ENCODE data around the gene DAPK1. TPM values are rescaled to one million over a fixed set of nuclear protein-coding genes. Genes with fewer than 3 reads are reported as not detected.
A peak's percentile ranks its signal among the peaks of the same experiment; 100 is the strongest.

DAPK1 gene
- total RNA-seq, 4 donors from 2014 or later, result 5.4 to 13.4 (median 9.8) TPM

DNA sequence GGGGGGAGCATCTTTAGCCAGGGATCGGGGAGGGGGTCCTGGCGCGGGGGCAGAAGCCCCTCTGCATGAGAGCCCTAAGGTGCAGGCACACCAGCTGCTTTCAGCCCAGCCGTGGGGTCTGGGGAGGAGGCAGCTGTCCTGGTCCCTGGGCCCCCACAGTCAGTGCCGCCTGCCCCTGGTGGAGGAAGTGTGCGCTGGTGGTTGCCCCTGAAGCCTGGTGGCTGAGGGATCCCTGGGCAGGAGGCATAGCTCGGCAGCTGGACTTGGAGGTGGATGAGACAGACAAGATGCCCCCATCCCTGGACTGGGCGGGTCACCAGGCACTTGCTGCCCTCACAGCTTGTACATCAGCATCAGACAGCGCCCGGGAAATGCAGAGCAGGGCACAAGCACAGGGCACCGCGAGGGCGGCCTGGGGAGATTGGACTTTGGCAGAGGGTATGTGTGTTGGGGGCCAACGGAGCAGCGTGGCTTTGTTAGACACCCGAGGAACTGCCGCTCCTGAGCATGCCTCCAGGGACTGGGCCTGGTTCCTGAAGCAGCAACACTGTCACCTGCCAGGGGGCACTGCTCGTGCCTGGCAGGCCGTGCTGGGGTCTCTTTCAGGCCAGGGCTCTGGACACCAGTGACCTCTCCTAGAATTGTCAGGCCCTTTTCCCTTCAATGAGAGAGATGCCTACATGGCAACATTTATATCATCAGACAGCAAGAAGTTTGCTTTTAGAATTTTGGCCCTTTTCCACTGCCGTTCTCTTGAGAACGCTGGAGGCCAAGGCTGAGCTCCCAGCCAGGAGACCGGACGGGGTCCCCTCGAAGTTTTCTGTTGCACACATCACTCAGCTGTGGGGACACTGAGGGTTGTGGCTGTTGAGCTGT, 186.3 kb downstream of the DAPK1 start:
- Histone ChIP-seq H3K27me3 (no peaks in the 10 kb centered on the region), H3K4me3 (no peak overlapping the region), H3K36me3 (peaks cover 6% of the 10 kb centered on the region), H3K4me1 (peaks cover 8% of the 10 kb centered on the region), H3K9me3 (no peaks in the 10 kb centered on the region), H3K27ac (no peak overlapping the region)
- WGBS, result 60% methylated on average over 2 of the region's 24 CpGs
- TF ChIP-seq, protein P1, sequence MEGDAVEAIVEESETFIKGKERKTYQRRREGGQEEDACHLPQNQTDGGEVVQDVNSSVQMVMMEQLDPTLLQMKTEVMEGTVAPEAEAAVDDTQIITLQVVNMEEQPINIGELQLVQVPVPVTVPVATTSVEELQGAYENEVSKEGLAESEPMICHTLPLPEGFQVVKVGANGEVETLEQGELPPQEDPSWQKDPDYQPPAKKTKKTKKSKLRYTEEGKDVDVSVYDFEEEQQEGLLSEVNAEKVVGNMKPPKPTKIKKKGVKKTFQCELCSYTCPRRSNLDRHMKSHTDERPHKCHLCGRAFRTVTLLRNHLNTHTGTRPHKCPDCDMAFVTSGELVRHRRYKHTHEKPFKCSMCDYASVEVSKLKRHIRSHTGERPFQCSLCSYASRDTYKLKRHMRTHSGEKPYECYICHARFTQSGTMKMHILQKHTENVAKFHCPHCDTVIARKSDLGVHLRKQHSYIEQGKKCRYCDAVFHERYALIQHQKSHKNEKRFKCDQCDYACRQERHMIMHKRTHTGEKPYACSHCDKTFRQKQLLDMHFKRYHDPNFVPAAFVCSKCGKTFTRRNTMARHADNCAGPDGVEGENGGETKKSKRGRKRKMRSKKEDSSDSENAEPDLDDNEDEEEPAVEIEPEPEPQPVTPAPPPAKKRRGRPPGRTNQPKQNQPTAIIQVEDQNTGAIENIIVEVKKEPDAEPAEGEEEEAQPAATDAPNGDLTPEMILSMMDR (IDR thresholded peaks at IDR 0.05), result no peak
- peak in 1 of 2 donors; percentile 52 for DNase-seq (ENCODE audit: low spot score in 2 of 2)

DNA sequence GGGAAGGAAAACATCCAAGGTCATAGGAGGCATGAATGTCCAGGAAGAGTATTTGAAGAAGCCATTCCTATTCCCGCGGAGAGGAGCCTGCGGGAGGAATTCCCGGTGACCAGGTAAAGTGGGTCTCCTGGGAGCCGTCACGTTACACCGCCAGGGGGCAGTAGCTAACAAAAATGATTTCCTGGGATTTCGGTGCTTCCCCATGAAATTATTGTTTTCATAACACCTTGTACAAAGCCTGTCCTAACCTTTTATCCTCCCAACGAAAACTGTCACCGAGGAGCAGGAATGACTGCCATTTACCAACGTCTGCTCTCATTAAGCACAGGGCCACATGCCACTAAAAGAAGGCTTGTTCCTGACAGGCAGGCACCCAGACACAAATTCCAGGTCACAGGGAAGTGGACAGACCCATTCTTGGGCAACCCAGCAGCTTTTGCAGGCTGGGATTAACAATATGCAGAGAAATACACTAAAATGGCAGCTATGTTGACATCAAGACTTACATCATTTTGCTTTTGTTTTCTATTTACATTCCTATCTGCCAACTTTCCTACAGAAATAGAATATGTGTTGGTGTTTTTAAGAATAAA, 187.1 kb downstream of the DAPK1 start:
- H3K9me3 ChIP-seq, result no peaks in the 10 kb centered on the region
- 38% methylated on average over 11 of the region's 11 CpGs for WGBS
- no peaks in the 10 kb centered on the region for H3K27me3 ChIP-seq
- no peak for TF ChIP-seq POLR2A (IDR thresholded peaks at IDR 0.05)
- TF ChIP-seq POLR2AphosphoS5 (IDR thresholded peaks at IDR 0.05), result no peak
- TF ChIP-seq, protein P1 (IDR thresholded peaks at IDR 0.05), result peak; percentile 65 to 69
- no peak for TF ChIP-seq EP300 (IDR thresholded peaks at IDR 0.05)
- H3K27ac ChIP-seq, result no peak overlapping the region
- H3K4me3 ChIP-seq, result no peak overlapping the region
- DNase-seq (ENCODE audit: low spot score in 2 of 2), result peak in 1 of 2 donors; percentile 67
- peaks cover 6% of the 10 kb centered on the region for H3K36me3 ChIP-seq
- H3K4me1 ChIP-seq, result peaks cover 8% of the 10 kb centered on the region

DNA sequence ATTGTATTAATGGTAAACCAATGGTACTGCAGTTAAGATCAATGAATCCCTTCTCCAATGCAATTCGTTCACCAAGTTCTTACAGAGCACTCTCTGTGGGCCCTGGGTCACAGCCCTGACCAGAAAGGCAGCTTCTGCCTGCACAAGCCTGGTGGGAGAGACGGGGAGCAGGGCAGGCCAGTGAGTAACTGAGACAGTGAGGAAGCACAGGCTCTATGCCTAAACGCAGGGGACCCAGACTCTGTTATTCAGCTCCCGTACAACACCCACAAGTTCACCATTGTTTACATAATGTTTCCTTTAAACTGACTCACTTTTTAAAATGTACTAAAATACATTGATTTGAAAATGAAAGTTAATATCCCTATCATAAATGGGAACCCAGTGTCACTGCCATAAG, 187.8 kb downstream of the DAPK1 start:
- TF ChIP-seq, protein P1 (IDR thresholded peaks at IDR 0.05), result no peak
- TF ChIP-seq POLR2AphosphoS5 (IDR thresholded peaks at IDR 0.05) (no peak), POLR2A (IDR thresholded peaks at IDR 0.05) (no peak), EP300 (IDR thresholded peaks at IDR 0.05) (no peak)
- Histone ChIP-seq H3K27ac (no peak overlapping the region), H3K9me3 (no peaks in the 10 kb centered on the region), H3K27me3 (no peaks in the 10 kb centered on the region), H3K4me1 (peaks cover 8% of the 10 kb centered on the region), H3K4me3 (no peak overlapping the region), H3K36me3 (peaks cover 6% of the 10 kb centered on the region)
- 75% methylated on average over 4 of the region's 4 CpGs for WGBS
- DNase-seq (ENCODE audit: low spot score in 2 of 2), result no peak

DNA sequence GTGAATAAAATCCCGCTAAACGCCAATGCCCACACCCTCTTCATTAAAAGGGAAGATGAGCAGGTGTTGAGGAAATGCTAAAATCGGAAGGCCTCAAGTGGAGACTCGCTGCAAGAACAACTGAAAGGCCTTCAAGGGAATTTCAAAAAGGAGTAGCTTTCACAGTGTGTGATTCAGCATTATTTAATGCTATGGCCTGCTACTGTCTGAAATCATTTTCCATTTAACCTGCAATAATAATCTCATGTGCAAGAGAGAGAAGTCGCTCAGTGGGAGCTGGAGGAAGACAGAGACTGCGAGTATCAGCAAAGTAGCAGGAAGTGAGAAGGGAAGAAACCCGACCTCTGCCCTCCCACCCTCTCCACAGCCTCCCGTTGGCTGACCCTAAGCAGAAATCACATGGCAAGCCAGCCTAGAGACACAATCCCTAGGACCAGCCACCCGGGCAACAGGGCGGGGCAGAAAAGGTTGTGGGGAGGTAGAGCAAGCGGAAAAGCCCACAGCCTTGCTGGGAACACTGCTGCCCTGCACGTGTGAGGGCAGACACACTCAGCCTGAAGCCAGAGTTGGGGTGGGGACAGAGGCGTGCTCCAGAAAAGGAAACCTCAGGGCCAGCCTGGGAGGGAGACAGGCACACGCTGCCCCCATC, 188.3 kb downstream of the DAPK1 start:
- 66% methylated on average over 14 of the region's 14 CpGs for WGBS
- Histone ChIP-seq H3K4me3 (no peak overlapping the region), H3K27ac (peak overlapping the region; percentile 47), H3K9me3 (no peaks in the 10 kb centered on the region), H3K27me3 (no peaks in the 10 kb centered on the region), H3K4me1 (peaks cover 8% of the 10 kb centered on the region), H3K36me3 (peaks cover 6% of the 10 kb centered on the region)
- DNase-seq (ENCODE audit: low spot score in 2 of 2), result peak in 1 of 2 donors; percentile 63
- TF ChIP-seq POLR2AphosphoS5 (IDR thresholded peaks at IDR 0.05) (no peak), POLR2A (IDR thresholded peaks at IDR 0.05) (no peak), EP300 (IDR thresholded peaks at IDR 0.05) (no peak)
- TF ChIP-seq, protein P1 (IDR thresholded peaks at IDR 0.05), result no peak

Data from suprapubic skin (tissue), 4 donors.